ENCODE data around the gene AK8.

The AK8 gene

GRCh38 chr9:132861666-132862065, 16.4 kb downstream of the AK8 start:
- no peak for DNase-seq (ENCODE audit: low read depth in 4 of 4, low spot score in 1 of 4)

DNA sequence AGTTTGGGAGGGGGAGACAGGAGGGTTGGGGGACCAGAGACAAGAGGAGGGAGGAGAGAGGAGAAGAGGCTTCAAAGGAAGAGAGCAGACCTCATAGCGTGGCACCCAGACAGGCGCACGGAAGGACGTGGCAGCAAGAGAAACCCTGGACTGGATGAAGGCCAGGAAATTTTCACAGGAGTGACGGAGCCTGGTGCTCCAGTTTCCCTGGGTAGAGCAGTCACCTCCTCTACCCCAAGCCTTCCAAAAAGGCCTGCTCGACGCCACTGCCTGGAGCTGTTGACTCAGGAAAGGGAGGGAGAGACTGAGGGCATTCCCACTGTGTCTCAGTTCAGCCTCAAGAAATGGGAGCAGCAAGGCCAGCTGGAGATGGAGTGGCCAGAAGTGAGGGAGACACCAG, 19.3 kb downstream of the AK8 start:
- DNase-seq (ENCODE audit: low read depth in 4 of 4, low spot score in 1 of 4): no peak

- DNase-seq (ENCODE audit: low read depth in 4 of 4, low spot score in 1 of 4): no peak
Observed at GRCh38 chr9:132857616-132858342, 20.3 kb downstream of the AK8 start.

DNA sequence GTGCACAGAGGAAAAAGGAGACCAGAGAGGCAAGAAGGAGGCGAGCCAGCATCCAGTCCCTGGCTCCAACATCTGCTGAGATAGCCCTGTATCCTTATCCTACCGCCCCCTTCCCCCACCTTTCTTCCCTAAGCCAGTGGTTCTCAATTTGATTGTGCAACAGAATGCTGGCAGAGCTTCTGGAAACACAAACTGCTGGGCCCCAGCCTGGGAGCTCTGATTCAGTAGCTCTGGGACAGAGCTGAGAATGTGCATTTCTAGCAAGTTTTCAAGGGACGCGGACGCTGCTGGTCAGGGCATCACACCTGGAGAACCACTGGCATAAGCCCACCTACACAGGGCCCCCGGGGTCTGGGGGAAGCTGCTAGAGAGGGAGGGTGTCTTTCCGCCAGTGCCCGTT, 21.1 kb downstream of the AK8 start:
- DNase-seq (ENCODE audit: low read depth in 4 of 4, low spot score in 1 of 4): no peak

- DNase-seq (ENCODE audit: low read depth in 4 of 4, low spot score in 1 of 4): no peak
Observed at GRCh38 chr9:132855904-132856303, 22.2 kb downstream of the AK8 start.

GRCh38 chr9:132854832-132855231, 23.3 kb downstream of the AK8 start:
- no peak for DNase-seq (ENCODE audit: low read depth in 4 of 4, low spot score in 1 of 4)

GRCh38 chr9:132853482-132853881, 24.6 kb downstream of the AK8 start:
- DNase-seq (ENCODE audit: low read depth in 4 of 4, low spot score in 1 of 4): no peak

DNA sequence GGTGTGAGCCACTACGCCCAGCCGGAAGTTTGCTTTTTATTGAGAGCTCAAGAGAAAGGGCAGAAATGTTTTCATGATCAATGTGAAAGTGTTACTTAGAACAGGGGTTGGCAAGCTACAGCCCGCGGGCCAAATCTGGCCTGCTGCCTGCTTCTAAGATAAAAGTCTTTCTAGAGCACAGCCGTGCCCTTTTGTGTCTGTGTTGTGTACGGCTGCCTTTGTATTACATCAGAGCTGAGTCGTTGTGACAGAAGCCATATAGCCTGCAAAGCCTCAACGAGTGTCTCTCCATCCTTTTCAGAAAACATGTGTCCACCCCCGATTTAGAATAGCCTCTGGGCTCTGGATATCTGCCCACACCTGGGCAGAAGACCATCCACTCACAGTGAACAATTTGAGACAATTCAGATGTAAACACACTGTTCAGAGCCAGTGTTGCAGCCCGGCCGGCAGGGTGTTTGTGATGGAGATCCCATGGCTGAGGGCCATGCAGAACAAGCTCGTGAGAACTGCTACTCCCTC, 28.8 kb downstream of the AK8 start:
- DNase-seq (ENCODE audit: low read depth in 4 of 4, low spot score in 1 of 4): no peak

- no peak for DNase-seq (ENCODE audit: low read depth in 4 of 4, low spot score in 1 of 4)
Observed at GRCh38 chr9:132846918-132847515, 31.1 kb downstream of the AK8 start.

GRCh38 chr9:132846109-132846917, 31.8 kb downstream of the AK8 start:
- DNase-seq (ENCODE audit: low read depth in 4 of 4, low spot score in 1 of 4): no peak

DNA sequence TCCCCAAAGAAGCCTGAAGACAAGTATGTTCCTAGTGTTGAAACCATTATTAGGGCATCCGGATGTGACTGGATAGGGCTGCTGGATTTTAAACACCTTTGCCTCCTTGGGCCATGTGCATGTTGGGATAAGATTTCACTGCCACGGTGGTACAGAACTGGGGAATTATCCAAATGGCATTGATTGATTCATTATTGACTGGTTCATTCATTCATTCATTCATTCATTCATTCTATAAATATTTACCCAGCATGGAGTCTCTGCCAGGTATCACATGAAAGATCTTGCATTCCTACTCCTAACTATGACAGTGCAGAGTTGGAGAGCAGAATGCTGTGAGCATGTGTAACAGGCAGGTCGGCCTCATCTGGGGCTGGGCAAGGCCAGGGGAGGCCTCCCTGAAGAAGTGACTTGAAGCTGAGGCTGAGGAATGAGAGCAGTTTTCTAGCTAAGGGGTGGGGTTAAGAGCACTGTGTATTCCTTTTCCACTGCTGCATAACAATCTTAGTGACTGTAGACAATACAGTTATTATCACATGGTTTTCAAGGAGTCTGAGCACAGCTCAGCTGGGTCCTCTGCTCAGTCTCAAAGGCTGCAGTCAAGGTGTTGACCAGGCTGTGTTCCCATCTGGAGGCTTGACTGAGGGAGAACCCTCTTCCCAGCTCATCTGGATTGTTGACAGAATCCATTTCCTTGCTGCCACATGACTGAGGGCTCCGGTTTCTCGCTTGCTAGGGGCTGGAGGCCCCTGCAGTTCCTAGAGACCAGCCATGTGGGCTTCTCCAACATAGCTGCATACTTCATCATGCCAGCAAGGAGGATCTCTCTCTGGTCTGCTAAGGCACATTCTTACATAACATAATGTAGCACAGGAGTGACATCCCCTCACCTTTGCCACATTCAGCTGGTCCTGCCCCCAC, 35.7 kb downstream of the AK8 start:
- no peak for DNase-seq (ENCODE audit: low read depth in 4 of 4, low spot score in 1 of 4)

GRCh38 chr9:132840980-132841379, 37.1 kb downstream of the AK8 start:
- no peak for DNase-seq (ENCODE audit: low read depth in 4 of 4, low spot score in 1 of 4)

DNA sequence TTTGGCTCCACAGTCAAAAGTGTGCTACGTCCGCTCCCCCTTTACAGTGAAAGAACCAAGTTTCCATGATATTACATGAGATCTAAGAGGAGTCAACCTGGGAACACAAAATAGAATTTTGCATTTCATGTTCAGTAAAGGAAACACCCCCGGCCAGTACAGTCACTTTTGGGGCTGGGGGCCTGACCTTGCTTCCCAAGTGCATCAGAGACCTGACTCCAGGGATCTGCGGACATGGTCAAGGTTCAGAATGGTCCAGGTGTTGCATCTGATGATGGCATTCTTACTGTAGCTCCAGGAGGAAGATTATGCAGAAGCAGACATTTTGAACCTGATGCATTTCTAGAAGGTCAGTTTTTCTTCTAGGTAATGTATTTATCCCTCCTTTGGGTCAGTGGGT, 39.8 kb downstream of the AK8 start:
- no peak for DNase-seq (ENCODE audit: low read depth in 4 of 4, low spot score in 1 of 4)

DNA sequence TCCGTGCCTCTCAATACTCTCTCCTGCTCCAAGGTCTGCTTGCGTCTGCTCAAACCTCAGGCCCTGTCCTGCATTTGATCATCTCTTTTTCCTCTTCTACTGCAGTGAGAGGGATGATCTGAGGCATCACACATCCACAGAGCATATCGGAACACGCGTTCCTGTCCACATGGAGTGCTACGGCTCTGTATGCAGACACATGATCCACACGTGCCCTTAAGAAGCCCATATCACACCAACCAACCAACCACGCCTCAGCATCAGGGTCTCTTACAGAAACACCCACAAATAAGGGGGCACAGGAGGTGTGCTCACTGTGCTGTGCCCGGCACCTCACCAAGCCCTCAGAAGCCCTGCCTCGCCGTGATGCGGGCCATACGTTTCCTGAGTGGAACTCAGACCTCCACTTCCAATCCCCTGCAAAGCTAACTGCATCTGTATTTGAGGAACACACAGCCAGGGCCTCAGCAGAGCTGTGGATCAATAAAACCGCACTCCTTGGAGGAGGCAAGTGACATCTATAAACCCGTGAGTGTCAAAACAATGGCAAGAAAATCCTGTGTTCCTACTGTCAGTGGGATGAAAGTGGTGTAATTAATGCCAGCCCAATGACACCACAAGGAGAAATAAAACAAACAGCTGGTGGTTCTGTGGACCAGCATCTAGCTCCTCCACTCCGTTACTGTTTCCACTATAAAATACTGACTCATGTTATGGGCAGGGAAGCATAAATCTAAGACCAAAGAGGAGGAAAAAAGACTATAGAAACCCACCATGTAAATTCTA, 40.4 kb downstream of the AK8 start:
- DNase-seq (ENCODE audit: low read depth in 4 of 4, low spot score in 1 of 4): no peak

GRCh38 chr9:132834343-132834742, 43.7 kb downstream of the AK8 start:
- DNase-seq (ENCODE audit: low read depth in 4 of 4, low spot score in 1 of 4): no peak

DNA sequence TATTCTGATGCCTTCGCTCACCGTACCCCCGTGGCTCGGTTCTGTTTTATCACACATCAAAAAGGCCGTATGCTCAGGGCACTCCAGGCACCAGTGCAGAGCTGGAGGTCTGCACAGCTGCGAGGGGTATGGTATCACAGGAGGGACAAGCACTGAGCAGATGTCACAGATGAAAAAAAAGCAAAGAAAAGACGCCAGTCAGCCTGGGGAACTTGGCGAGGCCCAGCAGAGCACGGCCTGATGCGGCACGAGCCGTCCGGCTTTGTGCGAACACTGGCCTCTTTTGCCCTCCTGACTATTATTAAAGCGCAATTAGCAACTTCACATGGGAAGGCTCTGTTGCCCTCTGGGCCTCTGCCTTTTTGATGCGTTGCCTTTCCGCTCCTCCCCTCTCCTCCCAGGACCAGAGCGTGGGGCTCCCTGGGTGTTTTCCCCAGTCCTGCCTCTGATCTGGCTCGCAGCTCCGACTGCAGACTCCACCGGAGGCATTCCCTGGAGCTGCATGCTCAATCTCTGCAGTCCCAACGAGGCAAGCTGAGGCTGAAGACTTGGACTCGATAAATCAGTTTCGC, 44.4 kb downstream of the AK8 start:
- DNase-seq (ENCODE audit: low read depth in 4 of 4, low spot score in 1 of 4): no peak

GRCh38 chr9:132832171-132832881, 45.8 kb downstream of the AK8 start:
- DNase-seq (ENCODE audit: low read depth in 4 of 4, low spot score in 1 of 4): no peak

DNA sequence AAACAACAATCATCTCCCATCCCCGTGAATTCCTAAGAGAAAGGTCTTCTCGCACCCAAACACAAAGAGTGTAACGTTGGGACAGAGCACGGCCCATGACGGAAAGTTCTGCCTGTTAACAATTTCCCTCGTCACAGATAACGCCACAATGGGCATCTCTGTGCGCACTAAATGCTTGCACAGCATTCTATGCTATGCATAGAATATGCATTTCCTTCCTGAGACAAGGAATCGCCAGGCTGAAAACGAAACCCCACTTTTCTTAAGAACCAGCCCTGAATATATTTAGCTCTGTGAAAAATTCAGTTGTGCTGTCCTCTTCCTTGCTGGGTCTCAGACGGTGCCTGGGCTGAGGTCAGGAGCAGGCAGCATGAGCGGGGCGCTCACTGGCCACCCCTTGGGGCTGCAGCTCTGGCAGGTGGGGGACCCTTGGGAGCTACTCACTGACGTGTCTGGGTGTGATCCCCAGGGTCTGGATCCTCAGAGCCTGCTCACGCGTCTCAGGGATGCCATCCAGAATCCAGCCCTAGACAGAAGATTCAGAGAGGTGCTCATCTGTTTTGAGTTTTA, 49.8 kb downstream of the AK8 start:
- DNase-seq (ENCODE audit: low read depth in 4 of 4, low spot score in 1 of 4): no peak

- DNase-seq (ENCODE audit: low read depth in 4 of 4, low spot score in 1 of 4): no peak
Observed at GRCh38 chr9:132827366-132827765, 50.7 kb downstream of the AK8 start.
